ENCODE measurements around the gene AKT1.

The AKT1 gene

DNA sequence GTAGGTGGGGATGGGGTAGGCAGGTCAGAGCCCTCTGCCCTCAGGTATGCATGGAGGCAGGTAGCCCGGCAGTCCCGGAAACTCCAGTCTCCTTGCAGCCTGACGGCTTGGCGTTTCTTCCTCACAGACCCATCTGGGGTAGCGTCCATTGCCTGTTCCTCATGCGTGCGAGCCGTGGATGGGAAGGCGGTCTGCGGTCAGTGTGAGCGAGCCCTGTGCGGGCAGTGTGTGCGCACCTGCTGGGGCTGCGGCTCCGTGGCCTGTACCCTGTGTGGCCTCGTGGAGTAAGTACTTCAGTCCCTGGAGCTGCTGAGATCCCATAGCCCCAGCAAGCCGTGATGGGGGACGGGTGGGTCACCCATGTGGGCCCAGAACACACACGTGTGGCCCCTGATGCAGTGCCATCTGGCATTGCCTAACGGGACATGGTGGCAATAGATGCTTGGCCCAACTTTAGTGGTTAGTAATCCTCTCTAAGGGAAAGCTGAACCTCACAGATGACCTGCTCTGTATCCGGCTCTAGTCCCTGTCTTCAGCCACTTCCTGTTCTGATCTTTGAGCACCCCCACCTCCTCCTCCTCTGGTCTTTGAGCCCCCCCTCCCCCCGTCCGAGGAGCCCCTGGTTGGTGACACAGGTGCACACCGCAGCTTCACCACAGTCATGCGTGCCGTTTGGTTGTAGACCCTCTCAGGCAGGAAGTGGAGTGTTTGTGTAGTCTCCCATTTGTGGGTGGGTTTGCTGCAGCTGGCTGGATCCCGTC is 38.9 kb downstream of the AKT1 start:
- H3K27me3 Mint-ChIP-seq (ENCODE audit: low read depth, poor library complexity), result peaks cover 4% of the 10 kb centered on the region
- H3K9me3 Mint-ChIP-seq, result peaks cover 5% of the 10 kb centered on the region
- no peak overlapping the region for H3K4me3 Mint-ChIP-seq
- H3K27ac Mint-ChIP-seq, result no peak overlapping the region
- H3K4me1 Mint-ChIP-seq, result peaks cover 19% of the 10 kb centered on the region
- peaks cover 24% of the 10 kb centered on the region for H3K36me3 Mint-ChIP-seq (ENCODE audit: low read depth)
- DNase-seq, result no peak
- TF ChIP-seq CTCF (IDR thresholded peaks at IDR 0.05), result no peak

- Mint-ChIP-seq H3K4me3 (no peak overlapping the region), H3K4me1 (peaks cover 19% of the 10 kb centered on the region), H3K9me3 (peaks cover 11% of the 10 kb centered on the region), H3K27ac (no peak overlapping the region), H3K36me3 (ENCODE audit: low read depth) (peaks cover 19% of the 10 kb centered on the region), H3K27me3 (ENCODE audit: low read depth, poor library complexity) (peaks cover 4% of the 10 kb centered on the region)
- TF ChIP-seq CTCF (IDR thresholded peaks at IDR 0.05), result no peak
- DNase-seq, result no peak
These were observed 39.9 kb downstream of the AKT1 start for GRCh38 chr14:104755621-104756020.

- TF ChIP-seq CTCF (IDR thresholded peaks at IDR 0.05), result no peak
- Mint-ChIP-seq H3K9me3 (peaks cover 24% of the 10 kb centered on the region), H3K36me3 (ENCODE audit: low read depth) (peaks cover 23% of the 10 kb centered on the region), H3K4me1 (peaks cover 20% of the 10 kb centered on the region), H3K27me3 (ENCODE audit: low read depth, poor library complexity) (peaks cover 4% of the 10 kb centered on the region), H3K27ac (peak overlapping the region; percentile 70), H3K4me3 (peak overlapping the region; percentile 91)
- DNase-seq, result no peak
These were observed 41.2 kb downstream of the AKT1 start for GRCh38 chr14:104754213-104754851.

DNA sequence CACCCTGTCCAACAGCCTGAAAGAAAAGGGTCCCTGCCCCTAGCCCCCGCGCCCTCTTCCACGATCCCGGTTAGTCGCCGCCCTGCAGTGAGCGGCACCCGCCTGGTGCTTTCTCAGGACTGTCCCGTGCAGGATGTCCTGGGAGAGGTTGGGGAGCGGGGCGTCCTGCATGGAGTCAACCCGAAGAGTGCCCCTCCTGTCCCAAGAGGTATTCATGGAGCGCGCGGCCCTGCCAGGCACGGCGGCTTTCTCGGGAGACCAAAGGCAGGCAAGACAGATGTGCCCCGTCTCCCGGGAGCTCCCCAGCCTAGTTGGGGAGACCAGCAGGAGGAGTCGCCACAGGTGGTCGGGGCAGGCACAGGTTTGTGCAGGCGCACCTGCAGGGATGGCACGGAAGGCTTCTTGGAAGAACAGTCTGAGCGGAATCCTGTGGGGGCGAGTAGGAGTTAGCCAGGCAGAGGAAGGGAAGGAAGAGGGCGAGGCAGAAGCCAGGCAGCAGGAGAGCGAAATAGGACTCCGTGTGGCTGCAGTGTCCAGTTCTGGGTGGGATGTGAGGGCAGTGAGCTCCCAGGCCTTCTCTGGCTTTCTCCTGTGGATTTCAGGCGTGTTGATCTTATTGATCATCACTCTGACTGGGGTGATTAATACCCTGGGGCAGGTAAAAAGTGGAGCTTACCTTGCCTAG is 41.9 kb downstream of the AKT1 start:
- no peak for TF ChIP-seq CTCF (IDR thresholded peaks at IDR 0.05)
- Mint-ChIP-seq H3K4me1 (peaks cover 27% of the 10 kb centered on the region), H3K36me3 (ENCODE audit: low read depth) (peaks cover 18% of the 10 kb centered on the region)

DNA sequence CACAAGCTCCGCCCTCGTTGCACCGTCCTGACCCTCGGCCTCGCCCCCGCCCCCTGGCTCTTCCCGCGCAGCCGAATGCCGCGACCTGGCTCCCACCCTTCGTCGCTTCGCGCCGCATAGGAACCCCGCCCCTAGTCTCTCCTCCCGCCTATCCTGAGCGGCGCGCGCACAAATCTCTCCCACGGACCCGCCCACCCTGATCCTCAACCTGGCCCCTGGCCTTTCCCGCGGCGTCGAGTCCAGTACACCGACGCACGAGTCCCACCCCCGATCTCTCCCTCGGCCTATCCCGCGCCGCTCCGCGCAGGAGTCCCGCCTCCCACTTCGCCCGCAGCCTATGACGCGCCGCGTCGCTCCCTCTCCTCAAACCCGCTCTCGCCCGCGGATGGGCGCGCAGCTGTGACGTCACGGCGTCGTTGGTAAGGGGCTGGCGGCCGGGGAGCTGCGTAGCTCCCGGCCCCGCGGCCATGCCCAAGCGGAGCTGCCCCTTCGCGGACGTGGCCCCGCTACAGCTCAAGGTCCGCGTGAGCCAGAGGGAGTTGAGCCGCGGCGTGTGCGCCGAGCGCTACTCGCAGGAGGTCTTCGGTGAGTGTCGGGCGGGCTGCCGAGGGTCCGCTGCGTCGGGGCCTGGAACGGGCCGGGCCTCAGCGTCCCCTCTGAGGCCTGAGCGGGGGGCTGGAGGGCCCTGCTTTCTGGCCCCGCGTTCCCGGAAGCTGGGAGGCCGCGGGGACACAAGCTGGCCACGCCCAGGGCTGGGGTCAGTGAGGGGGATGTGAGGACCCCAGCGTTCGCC is 42.6 kb downstream of the AKT1 start, which contains the start of gene SIVA1:
TSS of gene SIVA1 (plus strand) at position 413 of the 793 bp plus-strand sequence. CDS start at position 468, 55 bp downstream.
- Mint-ChIP-seq H3K27me3 (ENCODE audit: low read depth, poor library complexity) (peaks cover 4% of the 10 kb centered on the region), H3K27ac (peak within 1 kb of the TSS; percentile 96), H3K4me1 (peaks cover 34% of the 10 kb centered on the region), H3K4me3 (peak within 1 kb of the TSS; percentile 91), H3K9me3 (peaks cover 25% of the 10 kb centered on the region), H3K36me3 (ENCODE audit: low read depth) (peaks cover 18% of the 10 kb centered on the region)
- TF ChIP-seq CTCF (IDR thresholded peaks at IDR 0.05), result no peak
- DNase-seq, result peak; percentile 100

More for the DNA sequence above, 41.9 kb downstream of the AKT1 start:
- Mint-ChIP-seq H3K27me3 (ENCODE audit: low read depth, poor library complexity) (peaks cover 4% of the 10 kb centered on the region), H3K9me3 (peaks cover 25% of the 10 kb centered on the region), H3K4me3 (peak overlapping the region; percentile 91), H3K27ac (peak overlapping the region; percentile 70)
- no peak for DNase-seq

All from nephron progenitor cell (in vitro differentiated cells).